Measurements from ENCODE around the gene KCNG3. TPM values are rescaled to one million over a fixed set of nuclear protein-coding genes. Genes with fewer than 3 reads are reported as not detected.

KCNG3 gene
- total RNA-seq, 2 experiments from 2014 or later: 0.21 to 0.26 TPM

- H3K4me1 Mint-ChIP-seq (ENCODE audit: low read depth): no peaks in the 10 kb centered on the region
- ATAC-seq (no peak), DNase-seq (no peak)
- no peak overlapping the region for H3K4me3 Mint-ChIP-seq
- H3K27ac Mint-ChIP-seq: no peak overlapping the region
- CTCF ChIA-PET: no interaction called here
- no peaks in the 10 kb centered on the region for H3K36me3 Mint-ChIP-seq (ENCODE audit: low read depth)
- H3K9me3 Mint-ChIP-seq (ENCODE audit: insufficient read depth): no peaks in the 10 kb centered on the region
- POLR2A ChIA-PET: no interaction called here
- peaks cover 2% of the 10 kb centered on the region for H3K27me3 Mint-ChIP-seq (ENCODE audit: low read depth)
Observed at GRCh38 chr2:42446503-42447271, 47.1 kb downstream of the KCNG3 start.

- CTCF ChIA-PET: interaction anchor here (1.6 kb wide), 1 partner anchor 220 kb away, joined by 3 read pairs; no protein-coding TSS in a partner anchor
- H3K9me3 Mint-ChIP-seq (ENCODE audit: insufficient read depth): no peaks in the 10 kb centered on the region
- POLR2A ChIA-PET: no interaction called here
Observed at GRCh38 chr2:42443718-42444399, 49.9 kb downstream of the KCNG3 start.

GRCh38 chr2:42442774-42443173, 51.0 kb downstream of the KCNG3 start:
- Mint-ChIP-seq H3K27ac (no peak overlapping the region), H3K27me3 (ENCODE audit: low read depth) (no peaks in the 10 kb centered on the region), H3K9me3 (ENCODE audit: insufficient read depth) (no peaks in the 10 kb centered on the region), H3K4me3 (no peak overlapping the region), H3K4me1 (ENCODE audit: low read depth) (no peaks in the 10 kb centered on the region), H3K36me3 (ENCODE audit: low read depth) (no peaks in the 10 kb centered on the region)
- ATAC-seq (no peak), DNase-seq (no peak)
- ChIA-PET POLR2A (no interaction called here), CTCF (no interaction called here)

More at GRCh38 chr2:42443718-42444399, 49.9 kb downstream of the KCNG3 start:
- DNase-seq: no peak
- Mint-ChIP-seq H3K4me3 (no peak overlapping the region), H3K27me3 (ENCODE audit: low read depth) (no peaks in the 10 kb centered on the region), H3K36me3 (ENCODE audit: low read depth) (no peaks in the 10 kb centered on the region), H3K4me1 (ENCODE audit: low read depth) (no peaks in the 10 kb centered on the region), H3K27ac (no peak overlapping the region)
- ATAC-seq: no peak

- CTCF ChIA-PET: no interaction called here
- H3K4me1 Mint-ChIP-seq (ENCODE audit: low read depth): no peaks in the 10 kb centered on the region
- H3K27ac Mint-ChIP-seq: no peak overlapping the region
- H3K36me3 Mint-ChIP-seq (ENCODE audit: low read depth): no peaks in the 10 kb centered on the region
- POLR2A ChIA-PET: no interaction called here
- DNase-seq (no peak), ATAC-seq (no peak)
- no peaks in the 10 kb centered on the region for H3K9me3 Mint-ChIP-seq (ENCODE audit: insufficient read depth)
- peaks cover 8% of the 10 kb centered on the region for H3K27me3 Mint-ChIP-seq (ENCODE audit: low read depth)
- H3K4me3 Mint-ChIP-seq: no peak overlapping the region
Observed at GRCh38 chr2:42438685-42439084, 55.1 kb downstream of the KCNG3 start.

GRCh38 chr2:42436370-42436769, 57.4 kb downstream of the KCNG3 start:
- Mint-ChIP-seq H3K4me3 (no peak overlapping the region), H3K27ac (no peak overlapping the region), H3K27me3 (ENCODE audit: low read depth) (peaks cover 8% of the 10 kb centered on the region), H3K9me3 (ENCODE audit: insufficient read depth) (no peaks in the 10 kb centered on the region), H3K36me3 (ENCODE audit: low read depth) (no peaks in the 10 kb centered on the region), H3K4me1 (ENCODE audit: low read depth) (no peaks in the 10 kb centered on the region)
- DNase-seq (no peak), ATAC-seq (no peak)
- CTCF ChIA-PET: no interaction called here
- POLR2A ChIA-PET: no interaction called here

- no peaks in the 10 kb centered on the region for H3K4me1 Mint-ChIP-seq (ENCODE audit: low read depth)
- H3K27ac Mint-ChIP-seq: no peak overlapping the region
- no peak overlapping the region for H3K4me3 Mint-ChIP-seq
- H3K36me3 Mint-ChIP-seq (ENCODE audit: low read depth): no peaks in the 10 kb centered on the region
- no peak for DNase-seq
- POLR2A ChIA-PET: no interaction called here
- H3K9me3 Mint-ChIP-seq (ENCODE audit: insufficient read depth): no peaks in the 10 kb centered on the region
- H3K27me3 Mint-ChIP-seq (ENCODE audit: low read depth): peaks cover 8% of the 10 kb centered on the region
- ATAC-seq: no peak
- CTCF ChIA-PET: no interaction called here
Observed at GRCh38 chr2:42435628-42436027, 58.2 kb downstream of the KCNG3 start.

GRCh38 chr2:42430188-42430587, 63.6 kb downstream of the KCNG3 start:
- CTCF ChIA-PET: no interaction called here
- H3K36me3 Mint-ChIP-seq (ENCODE audit: low read depth): no peaks in the 10 kb centered on the region
- POLR2A ChIA-PET: no interaction called here
- ATAC-seq (no peak), DNase-seq (no peak)
- no peak overlapping the region for H3K4me3 Mint-ChIP-seq
- no peaks in the 10 kb centered on the region for H3K27me3 Mint-ChIP-seq (ENCODE audit: low read depth)
- H3K27ac Mint-ChIP-seq: no peak overlapping the region
- H3K4me1 Mint-ChIP-seq (ENCODE audit: low read depth): no peaks in the 10 kb centered on the region
- H3K9me3 Mint-ChIP-seq (ENCODE audit: insufficient read depth): no peaks in the 10 kb centered on the region

GRCh38 chr2:42429352-42429751, 64.4 kb downstream of the KCNG3 start:
- POLR2A ChIA-PET: no interaction called here
- no peaks in the 10 kb centered on the region for H3K36me3 Mint-ChIP-seq (ENCODE audit: low read depth)
- no peaks in the 10 kb centered on the region for H3K27me3 Mint-ChIP-seq (ENCODE audit: low read depth)
- CTCF ChIA-PET: no interaction called here
- H3K27ac Mint-ChIP-seq: no peak overlapping the region
- DNase-seq (no peak), ATAC-seq (no peak)
- H3K4me1 Mint-ChIP-seq (ENCODE audit: low read depth): no peaks in the 10 kb centered on the region
- no peak overlapping the region for H3K4me3 Mint-ChIP-seq
- no peaks in the 10 kb centered on the region for H3K9me3 Mint-ChIP-seq (ENCODE audit: insufficient read depth)

GRCh38 chr2:42425697-42426096, 68.1 kb downstream of the KCNG3 start:
- ChIA-PET POLR2A (no interaction called here), CTCF (no interaction called here)
- Mint-ChIP-seq H3K27me3 (ENCODE audit: low read depth) (no peaks in the 10 kb centered on the region), H3K4me1 (ENCODE audit: low read depth) (peaks cover 2% of the 10 kb centered on the region), H3K9me3 (ENCODE audit: insufficient read depth) (no peaks in the 10 kb centered on the region), H3K4me3 (no peak overlapping the region), H3K27ac (no peak overlapping the region), H3K36me3 (ENCODE audit: low read depth) (no peaks in the 10 kb centered on the region)
- no peak for ATAC-seq
- DNase-seq: no peak

GRCh38 chr2:42424033-42424432, 69.7 kb downstream of the KCNG3 start:
- no peak for ATAC-seq
- Mint-ChIP-seq H3K4me1 (ENCODE audit: low read depth) (peaks cover 5% of the 10 kb centered on the region), H3K27ac (no peak overlapping the region), H3K36me3 (ENCODE audit: low read depth) (no peaks in the 10 kb centered on the region), H3K27me3 (ENCODE audit: low read depth) (no peaks in the 10 kb centered on the region), H3K9me3 (ENCODE audit: insufficient read depth) (no peaks in the 10 kb centered on the region), H3K4me3 (no peak overlapping the region)
- POLR2A ChIA-PET: no interaction called here
- CTCF ChIA-PET: no interaction called here
- DNase-seq: no peak

GRCh38 chr2:42421601-42422239, 72.1 kb downstream of the KCNG3 start:
- Mint-ChIP-seq H3K4me1 (ENCODE audit: low read depth) (peaks cover 5% of the 10 kb centered on the region), H3K36me3 (ENCODE audit: low read depth) (no peaks in the 10 kb centered on the region), H3K9me3 (ENCODE audit: insufficient read depth) (no peaks in the 10 kb centered on the region), H3K27me3 (ENCODE audit: low read depth) (no peaks in the 10 kb centered on the region), H3K27ac (no peak overlapping the region), H3K4me3 (no peak overlapping the region)
- POLR2A ChIA-PET: no interaction called here
- ATAC-seq (no peak), DNase-seq (no peak)
- CTCF ChIA-PET: no interaction called here

GRCh38 chr2:42421157-42421485, 72.7 kb downstream of the KCNG3 start:
- no peaks in the 10 kb centered on the region for H3K9me3 Mint-ChIP-seq (ENCODE audit: insufficient read depth)
- no peak overlapping the region for H3K27ac Mint-ChIP-seq
- no peak overlapping the region for H3K4me3 Mint-ChIP-seq
- peaks cover 5% of the 10 kb centered on the region for H3K4me1 Mint-ChIP-seq (ENCODE audit: low read depth)
- DNase-seq: no peak
- no peaks in the 10 kb centered on the region for H3K36me3 Mint-ChIP-seq (ENCODE audit: low read depth)
- CTCF ChIA-PET: no interaction called here
- POLR2A ChIA-PET: no interaction called here
- no peak for ATAC-seq
- H3K27me3 Mint-ChIP-seq (ENCODE audit: low read depth): no peaks in the 10 kb centered on the region
